Activated B cell treated with CpG ODN at 0.5 μM for 24 hours (primary cell): ENCODE results near the gene MT1H. TPM values are rescaled to one million over a fixed set of nuclear protein-coding genes. Genes with fewer than 3 reads are reported as not detected.
A peak's percentile ranks its signal among the peaks of the same experiment; 100 is the strongest.

Source experiments
- ATAC-seq: fragments of 200-7000 bp; cut with Tn5 transposase; one replicate; pipeline ENCODE4 v1.10.0; 2021; ENCODE audit warnings: low read depth, mild to moderate bottlenecking, moderate library complexity
- CTCF ChIA-PET: fragments of 350-600 bp; sonication (Branson Sonifier 250); formaldehyde crosslinking; loops from one replicate; lab custom pipeline; 2021; ENCODE audit warnings: antibody characterized with exemption; lab: Charles Lee
- POLR2A ChIA-PET: fragments of 350-600 bp; sonication (Branson Sonifier 250); formaldehyde crosslinking; loops from one replicate; lab custom pipeline; 2021; ENCODE audit warnings: antibody characterized with exemption; lab: Charles Lee
- DNase-seq: peaks from one replicate; pipeline ENCODE4 v3.0.0; 2022
- H3K27ac Mint-ChIP-seq: one replicate; pipeline ENCODE4 v1.8.0; 2020; ENCODE audit warnings: mixed read lengths
- H3K27me3 Mint-ChIP-seq: one replicate; pipeline ENCODE4 v1.8.0; 2021; ENCODE audit warnings: mixed read lengths
- H3K36me3 Mint-ChIP-seq: one replicate; pipeline ENCODE4 v1.8.0; 2021; ENCODE audit warnings: low read depth, mixed read lengths
- H3K4me1 Mint-ChIP-seq: one replicate; pipeline ENCODE4 v1.8.0; 2021; ENCODE audit warnings: mixed read lengths
- H3K4me3 Mint-ChIP-seq: one replicate; pipeline ENCODE4 v1.8.0; 2020; ENCODE audit warnings: mild to moderate bottlenecking, mixed read lengths
- H3K9me3 Mint-ChIP-seq: one replicate; pipeline ENCODE4 v1.8.0; 2020; ENCODE audit warnings: mixed read lengths
- intact Hi-C: fragments of 100-400 bp; cut with micrococcal nuclease; formaldehyde crosslinking; loops from one replicate; pipeline ENCODE4 v1.15.1; 2024
- total RNA-seq: library from RNA; stranded (reverse); gene quantifications from 2 replicates; pipeline ENCODE4 v1.2.3, GENCODE V29; 2022
- TF ChIP-seq, protein P1 (sequence below): fragments of 200-600 bp; IDR thresholded peaks from one replicate; pipeline ENCODE4 v1.8.0; 2022; ENCODE audit warnings: antibody characterized with exemption, mild to moderate bottlenecking

The MT1H gene
- total RNA-seq, 1 donor from 2014 or later: 1.3 TPM

- Mint-ChIP-seq H3K4me3 (peak overlapping the region; percentile 41), H3K9me3 (no peaks in the 10 kb centered on the region), H3K27ac (no peak overlapping the region), H3K27me3 (peaks cover 44% of the 10 kb centered on the region), H3K36me3 (no peaks in the 10 kb centered on the region), H3K4me1 (peaks cover 45% of the 10 kb centered on the region)
- CTCF ChIA-PET: no interaction called here
- no peak for DNase-seq
- ATAC-seq: no peak
- TF ChIP-seq, protein P1, sequence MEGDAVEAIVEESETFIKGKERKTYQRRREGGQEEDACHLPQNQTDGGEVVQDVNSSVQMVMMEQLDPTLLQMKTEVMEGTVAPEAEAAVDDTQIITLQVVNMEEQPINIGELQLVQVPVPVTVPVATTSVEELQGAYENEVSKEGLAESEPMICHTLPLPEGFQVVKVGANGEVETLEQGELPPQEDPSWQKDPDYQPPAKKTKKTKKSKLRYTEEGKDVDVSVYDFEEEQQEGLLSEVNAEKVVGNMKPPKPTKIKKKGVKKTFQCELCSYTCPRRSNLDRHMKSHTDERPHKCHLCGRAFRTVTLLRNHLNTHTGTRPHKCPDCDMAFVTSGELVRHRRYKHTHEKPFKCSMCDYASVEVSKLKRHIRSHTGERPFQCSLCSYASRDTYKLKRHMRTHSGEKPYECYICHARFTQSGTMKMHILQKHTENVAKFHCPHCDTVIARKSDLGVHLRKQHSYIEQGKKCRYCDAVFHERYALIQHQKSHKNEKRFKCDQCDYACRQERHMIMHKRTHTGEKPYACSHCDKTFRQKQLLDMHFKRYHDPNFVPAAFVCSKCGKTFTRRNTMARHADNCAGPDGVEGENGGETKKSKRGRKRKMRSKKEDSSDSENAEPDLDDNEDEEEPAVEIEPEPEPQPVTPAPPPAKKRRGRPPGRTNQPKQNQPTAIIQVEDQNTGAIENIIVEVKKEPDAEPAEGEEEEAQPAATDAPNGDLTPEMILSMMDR: no peak
- POLR2A ChIA-PET: no interaction called here
- intact Hi-C loops: loop anchor here (5.0 to 10.0 kb wide), 2 partner anchors 39 to 302 kb away; partner anchors contain the start of gene HERPUD1
Observed at GRCh38 chr16:56632848-56633365, 36.7 kb upstream of the MT1H start.

- Mint-ChIP-seq H3K4me1 (peaks cover 48% of the 10 kb centered on the region), H3K4me3 (no peak overlapping the region), H3K36me3 (no peaks in the 10 kb centered on the region), H3K9me3 (no peaks in the 10 kb centered on the region), H3K27me3 (peaks cover 47% of the 10 kb centered on the region), H3K27ac (no peak overlapping the region)
- ChIA-PET POLR2A (interaction anchor here (0.7 kb wide), 1 partner anchor 24 kb away, joined by 5 read pairs; the partner anchor contains the start of gene MT1F), CTCF (interaction anchor here (0.7 kb wide), 1 partner anchor 919 kb away, joined by 3 read pairs; no protein-coding TSS in a partner anchor)
- no peak for ATAC-seq
- intact Hi-C loops: loop anchor here (5.0 to 10.0 kb wide), 2 partner anchors 39 to 301 kb away; partner anchors contain the start of gene HERPUD1
- TF ChIP-seq, protein P1: no peak
- no peak for DNase-seq
Observed at GRCh38 chr16:56633535-56633934, 36.1 kb upstream of the MT1H start.

DNA sequence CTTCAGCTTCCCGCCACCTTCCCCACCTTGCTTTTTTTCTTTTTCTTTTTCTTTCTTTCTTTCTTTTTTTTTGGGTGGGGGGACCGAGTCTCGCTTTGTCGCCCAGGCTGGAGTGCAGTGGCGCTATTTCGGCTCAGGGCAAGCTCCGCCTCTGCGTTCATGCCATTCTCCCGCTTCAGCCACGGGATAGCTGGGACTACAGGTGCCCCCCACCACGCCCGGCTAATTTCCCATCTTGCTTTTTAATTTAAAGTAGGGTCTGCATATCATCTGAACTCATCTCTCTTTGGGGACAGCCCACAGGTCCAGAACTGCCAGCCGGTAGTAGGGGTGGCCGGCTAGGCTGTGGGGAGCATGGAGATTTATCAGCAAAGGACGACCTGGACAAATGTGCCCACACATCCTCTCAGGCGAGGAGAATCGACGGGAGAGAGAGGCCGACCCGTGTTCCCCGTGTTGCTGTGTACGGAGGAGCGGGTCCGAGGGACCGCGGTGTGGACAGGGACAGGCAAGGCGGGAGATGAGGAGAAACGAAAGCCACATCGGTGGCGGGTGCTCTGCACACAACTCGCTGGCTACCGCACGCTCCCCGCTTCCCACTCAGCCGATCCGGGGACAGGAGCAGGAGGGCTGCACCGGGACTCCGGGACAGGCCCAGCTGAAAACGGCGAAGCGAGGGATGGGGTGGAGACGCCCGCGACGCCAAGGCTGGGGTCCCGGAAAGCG, 34.7 kb upstream of the MT1H start:
- no peak for ATAC-seq
- TF ChIP-seq, protein P1: no peak
- POLR2A ChIA-PET: interaction anchor here (0.6 kb wide), 1 partner anchor 815 kb away, joined by 5 read pairs; no protein-coding TSS in a partner anchor

GRCh38 chr16:56635441-56635967, 34.1 kb upstream of the MT1H start:
- ATAC-seq (no peak), DNase-seq (no peak)
- H3K4me1 Mint-ChIP-seq: peaks cover 31% of the 10 kb centered on the region
- ChIA-PET POLR2A (no interaction called here), CTCF (no interaction called here)
- TF ChIP-seq, protein P1: no peak
- no peak overlapping the region for H3K27ac Mint-ChIP-seq
- H3K36me3 Mint-ChIP-seq: no peaks in the 10 kb centered on the region
- H3K9me3 Mint-ChIP-seq: no peaks in the 10 kb centered on the region
- H3K4me3 Mint-ChIP-seq: no peak overlapping the region
- H3K27me3 Mint-ChIP-seq: peaks cover 61% of the 10 kb centered on the region
- intact Hi-C loops: loop anchor here (10.0 kb wide), 1 partner anchor 299 kb away; the partner anchor contains the start of gene HERPUD1

More for the DNA sequence above, 34.7 kb upstream of the MT1H start:
- H3K27me3 Mint-ChIP-seq: peaks cover 58% of the 10 kb centered on the region
- H3K4me3 Mint-ChIP-seq: peak overlapping the region; percentile 63
- intact Hi-C loops: loop anchor here (5.0 to 10.0 kb wide), 2 partner anchors 37 to 300 kb away; partner anchors contain the start of gene HERPUD1
- peaks cover 37% of the 10 kb centered on the region for H3K4me1 Mint-ChIP-seq
- H3K36me3 Mint-ChIP-seq: no peaks in the 10 kb centered on the region
- DNase-seq: no peak
- CTCF ChIA-PET: no interaction called here
- H3K9me3 Mint-ChIP-seq: no peaks in the 10 kb centered on the region
- H3K27ac Mint-ChIP-seq: peak overlapping the region; percentile 35
